DOHH2 (cell line): ENCODE measurements around the gene TMPRSS15.

Source experiments
- H3F3A ChIP-seq: fragments of 200-600 bp; sonication (generic), shearing (Covaris generic); 2 replicates; pipeline ENCODE4 v1.6.0; 2016; ENCODE audit warnings: antibody characterized with exemption, mild to moderate bottlenecking; ENCODE audit not compliant: control insufficient read depth, insufficient read depth
- H3K27ac ChIP-seq: fragments of 200-600 bp; sonication (generic); 2 replicates; pipeline ENCODE4 v1.5.1; 2014; ENCODE audit warnings: low read depth, mild to moderate bottlenecking, low read length, moderate library complexity
- H3K27me3 ChIP-seq: fragments of 200-600 bp; sonication (generic); 2 replicates; pipeline ENCODE4 v1.6.1; 2014; ENCODE audit warnings: mild to moderate bottlenecking, low read length, mixed read lengths; ENCODE audit not compliant: control insufficient read depth
- H3K36me3 ChIP-seq: fragments of 200-600 bp; sonication (generic); 2 replicates; pipeline ENCODE4 v1.6.1; 2014; ENCODE audit warnings: mild to moderate bottlenecking, low read length, moderate library complexity, mixed read lengths; ENCODE audit not compliant: control insufficient read depth
- H3K4me1 ChIP-seq: fragments of 200-600 bp; sonication (generic); 2 replicates; pipeline ENCODE4 v1.6.1; 2014; ENCODE audit warnings: mild to moderate bottlenecking, low read length, mixed read lengths; ENCODE audit not compliant: control insufficient read depth
- H3K4me2 ChIP-seq: fragments of 200-600 bp; sonication (generic); 2 replicates; pipeline ENCODE4 v1.6.0; 2014; ENCODE audit warnings: mild to moderate bottlenecking, low read length, moderate library complexity
- H3K4me3 ChIP-seq: fragments of 200-600 bp; sonication (generic); 2 replicates; pipeline ENCODE4 v1.5.1; 2014; ENCODE audit warnings: mild to moderate bottlenecking, low read length, mixed read lengths
- H3K79me2 ChIP-seq: fragments of 200-600 bp; sonication (generic); 2 replicates; pipeline ENCODE4 v1.6.1; 2014; ENCODE audit warnings: mild to moderate bottlenecking, low read length, mixed read lengths; ENCODE audit not compliant: control insufficient read depth
- H3K9me2 ChIP-seq: fragments of 200-600 bp; sonication (generic); replicated peaks from 2 replicates; pipeline ENCODE4 v1.6.1; 2014; ENCODE audit warnings: mild to moderate bottlenecking, low read length, mixed read lengths; ENCODE audit not compliant: control insufficient read depth
- H3K9me3 ChIP-seq: fragments of 200-600 bp; sonication (generic); 2 replicates; pipeline ENCODE4 v1.6.1; 2014; ENCODE audit warnings: antibody characterized with exemption, low read length, mixed read lengths; ENCODE audit not compliant: control insufficient read depth, insufficient read depth
- H4K20me1 ChIP-seq: fragments of 200-600 bp; sonication (generic); 2 replicates; pipeline ENCODE4 v1.6.0; 2014; ENCODE audit warnings: low read depth, mild to moderate bottlenecking, antibody characterized with exemption, low read length, moderate library complexity; ENCODE audit not compliant: control insufficient read depth, insufficient read depth
- EZH2phosphoT487 ChIP-seq: fragments of 200-600 bp; sonication (generic); IDR thresholded peaks from 2 replicates; pipeline ENCODE4 v1.6.1; 2017; ENCODE audit warnings: borderline replicate concordance, mild to moderate bottlenecking, antibody characterized with exemption, low read length, moderate library complexity, mixed read lengths
- TF ChIP-seq, protein P1 (sequence below): fragments of 200-600 bp; sonication (generic); IDR thresholded peaks from one replicate; pipeline ENCODE4 v1.5.1; 2014; ENCODE audit warnings: antibody characterized with exemption, mild to moderate bottlenecking, low read depth, low read length; ENCODE audit not compliant: poor library complexity, severe bottlenecking

Gene TMPRSS15

GRCh38 chr21:18443701-18444100 is 40.1 kb upstream of the TMPRSS15 start:
- Histone ChIP-seq H3K4me2 (peak overlapping the region; percentile 73), H3K27ac (peak overlapping the region; percentile 60), H3F3A (peaks cover 6% of the 10 kb centered on the region), H3K36me3 (no peaks in the 10 kb centered on the region), H3K9me2 (no peaks in the 10 kb centered on the region), H3K4me3 (peak overlapping the region; percentile 65), H3K9me3 (peaks cover 11% of the 10 kb centered on the region), H4K20me1 (no peaks in the 10 kb centered on the region), H3K27me3 (no peaks in the 10 kb centered on the region), H3K4me1 (peaks cover 22% of the 10 kb centered on the region), H3K79me2 (no peaks in the 10 kb centered on the region)
- TF ChIP-seq, protein P1, sequence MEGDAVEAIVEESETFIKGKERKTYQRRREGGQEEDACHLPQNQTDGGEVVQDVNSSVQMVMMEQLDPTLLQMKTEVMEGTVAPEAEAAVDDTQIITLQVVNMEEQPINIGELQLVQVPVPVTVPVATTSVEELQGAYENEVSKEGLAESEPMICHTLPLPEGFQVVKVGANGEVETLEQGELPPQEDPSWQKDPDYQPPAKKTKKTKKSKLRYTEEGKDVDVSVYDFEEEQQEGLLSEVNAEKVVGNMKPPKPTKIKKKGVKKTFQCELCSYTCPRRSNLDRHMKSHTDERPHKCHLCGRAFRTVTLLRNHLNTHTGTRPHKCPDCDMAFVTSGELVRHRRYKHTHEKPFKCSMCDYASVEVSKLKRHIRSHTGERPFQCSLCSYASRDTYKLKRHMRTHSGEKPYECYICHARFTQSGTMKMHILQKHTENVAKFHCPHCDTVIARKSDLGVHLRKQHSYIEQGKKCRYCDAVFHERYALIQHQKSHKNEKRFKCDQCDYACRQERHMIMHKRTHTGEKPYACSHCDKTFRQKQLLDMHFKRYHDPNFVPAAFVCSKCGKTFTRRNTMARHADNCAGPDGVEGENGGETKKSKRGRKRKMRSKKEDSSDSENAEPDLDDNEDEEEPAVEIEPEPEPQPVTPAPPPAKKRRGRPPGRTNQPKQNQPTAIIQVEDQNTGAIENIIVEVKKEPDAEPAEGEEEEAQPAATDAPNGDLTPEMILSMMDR, result no peak
- TF ChIP-seq EZH2phosphoT487, result no peak

DNA sequence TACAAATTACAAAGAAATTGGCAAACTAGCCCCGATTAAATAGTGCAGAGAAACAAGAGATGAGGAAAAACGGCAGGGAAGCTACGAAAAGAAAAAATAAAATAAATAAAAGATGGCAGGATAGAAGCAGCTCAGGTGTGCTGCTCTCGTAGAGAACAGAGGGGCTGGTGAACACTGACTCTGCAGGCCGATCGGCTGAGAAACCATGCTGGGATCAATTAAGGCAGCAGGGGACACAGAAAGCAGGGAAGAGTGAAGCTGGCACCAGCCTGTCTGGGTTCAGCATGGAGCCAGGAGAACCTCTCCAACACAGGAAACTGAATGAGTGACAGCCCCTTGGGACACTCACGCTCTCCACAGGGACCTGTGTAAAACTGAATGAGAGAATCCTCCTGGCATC is 39.5 kb upstream of the TMPRSS15 start:
- Histone ChIP-seq H3K27me3 (no peaks in the 10 kb centered on the region), H3F3A (peaks cover 6% of the 10 kb centered on the region), H3K27ac (peak overlapping the region; percentile 60), H3K4me1 (peaks cover 22% of the 10 kb centered on the region), H3K9me2 (no peaks in the 10 kb centered on the region), H3K4me2 (peak overlapping the region; percentile 73), H3K79me2 (no peaks in the 10 kb centered on the region), H3K4me3 (peak overlapping the region; percentile 65), H4K20me1 (no peaks in the 10 kb centered on the region), H3K36me3 (no peaks in the 10 kb centered on the region), H3K9me3 (peaks cover 11% of the 10 kb centered on the region)
- TF ChIP-seq, protein P1, result no peak
- no peak for TF ChIP-seq EZH2phosphoT487

GRCh38 chr21:18430341-18430740 is 26.8 kb upstream of the TMPRSS15 start:
- Histone ChIP-seq H3K27ac (no peak overlapping the region), H4K20me1 (no peaks in the 10 kb centered on the region), H3K36me3 (no peaks in the 10 kb centered on the region), H3F3A (no peaks in the 10 kb centered on the region), H3K4me3 (no peak overlapping the region), H3K79me2 (no peaks in the 10 kb centered on the region), H3K4me2 (no peak overlapping the region), H3K9me3 (peaks cover 10% of the 10 kb centered on the region; the same call in 1 of the 2 replicates), H3K4me1 (no peaks in the 10 kb centered on the region), H3K9me2 (no peaks in the 10 kb centered on the region), H3K27me3 (no peaks in the 10 kb centered on the region)
- TF ChIP-seq, protein P1, result no peak
- TF ChIP-seq EZH2phosphoT487, result no peak
